Hindlimb muscle (tissue), 1 donor: ENCODE data around the gene CHADL. TPM values are rescaled to one million over a fixed set of nuclear protein-coding genes. Genes with fewer than 3 reads are reported as not detected.

Source experiments
- DNase-seq: peaks from one replicate; pipeline ENCODE4 v3.0.0-alpha.2; 2013
- polyA plus RNA-seq: library from polyadenylated mRNA; unstranded; fragments of 120-200 nt; gene quantifications from one replicate; pipeline ENCODE4 v1.2.1, GENCODE V29; 2013; ENCODE audit not compliant: insufficient read length

CHADL gene
- polyA plus RNA-seq, 1 donor = 4.9 TPM

DNA sequence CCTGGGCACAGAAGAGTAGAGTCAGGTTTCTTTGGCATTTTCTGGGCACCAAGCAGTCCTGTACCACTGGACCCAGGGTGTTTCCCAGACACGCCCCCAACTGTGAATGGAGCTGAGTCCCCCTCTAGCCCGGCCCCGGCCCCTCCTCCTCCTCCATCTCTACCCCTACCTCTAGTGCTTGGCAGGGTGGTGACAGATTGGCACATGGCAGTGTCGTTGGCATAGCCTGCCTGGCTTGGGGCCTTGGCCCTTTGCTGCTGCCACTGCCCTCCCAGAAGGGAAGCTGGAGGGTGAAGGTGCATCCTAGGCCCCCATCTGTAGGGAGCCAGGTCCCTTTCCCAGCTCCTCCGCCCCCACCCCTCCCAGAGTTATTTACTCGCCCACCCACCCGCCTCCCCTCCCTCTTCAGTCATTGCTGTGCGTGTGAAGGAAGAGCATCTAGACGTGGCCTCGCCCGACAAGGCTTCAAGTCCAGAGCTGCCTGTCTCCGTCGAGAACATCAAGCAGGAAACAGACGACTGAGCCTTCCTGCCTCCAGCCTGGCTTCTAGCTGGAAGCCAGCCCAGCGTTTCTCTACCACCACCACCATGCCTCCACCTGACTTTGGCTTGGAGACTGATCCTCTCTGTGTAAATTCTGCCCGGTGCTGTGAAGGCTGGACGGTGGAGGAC is 10.9 kb downstream of the CHADL start:
- no peak for DNase-seq

GRCh38 chr22:41229215-41229614 is 11.5 kb downstream of the CHADL start:
- DNase-seq = no peak

GRCh38 chr22:41226723-41227655 is 13.7 kb downstream of the CHADL start:
- DNase-seq = no peak

GRCh38 chr22:41223535-41223934 is 17.2 kb downstream of the CHADL start:
- DNase-seq = no peak

GRCh38 chr22:41222846-41223507 is 17.8 kb downstream of the CHADL start:
- no peak for DNase-seq

DNA sequence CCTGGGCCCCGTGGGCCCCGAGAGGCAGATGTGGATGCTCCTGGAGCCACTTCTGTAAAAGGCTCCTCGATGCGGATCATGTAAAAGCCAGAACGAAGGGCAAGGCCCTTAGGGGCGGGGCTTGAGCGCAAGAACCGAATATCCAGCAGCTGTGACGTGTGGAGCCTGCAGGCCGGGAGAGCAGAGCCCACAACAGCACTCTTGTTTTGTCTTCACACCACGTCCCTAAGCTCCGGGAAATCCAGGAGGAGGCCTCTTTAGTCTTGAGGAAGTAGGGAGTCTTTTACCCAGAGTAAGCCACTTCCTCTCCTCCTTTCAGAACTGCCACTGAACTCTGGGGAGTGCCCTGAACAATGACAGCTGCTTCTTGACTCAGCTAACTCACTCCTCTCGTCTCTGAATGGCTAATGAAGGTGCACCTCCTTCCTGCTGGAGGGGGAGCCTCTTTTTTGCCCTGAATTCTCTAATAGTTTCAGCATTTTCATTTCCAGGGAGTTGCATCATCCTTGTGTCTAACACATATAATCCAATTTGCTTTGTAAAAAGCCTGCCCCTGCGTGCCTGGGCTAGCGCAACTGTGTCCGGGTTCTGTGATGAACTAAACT is 23.1 kb downstream of the CHADL start:
- peak; percentile 40 for DNase-seq

DNA sequence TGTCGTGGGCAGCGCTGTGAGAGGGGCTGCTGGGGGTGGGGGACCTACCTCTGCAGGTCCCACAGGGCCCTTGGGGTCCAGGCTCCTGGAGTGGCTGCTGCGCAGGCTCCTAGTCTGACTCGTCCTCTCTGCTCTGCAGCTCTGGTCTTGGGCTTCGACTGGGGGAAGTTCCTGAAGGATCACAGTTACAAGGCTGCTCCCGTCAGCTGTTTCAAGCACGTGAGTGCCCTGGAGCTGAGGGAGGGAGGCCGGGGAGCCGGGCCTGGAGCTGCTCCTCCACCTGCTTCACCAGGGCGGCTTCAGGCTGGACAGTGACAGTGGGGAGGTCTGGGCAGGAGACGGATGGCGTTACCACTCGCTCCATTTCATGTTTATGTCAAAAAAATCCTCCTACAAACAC is 23.7 kb downstream of the CHADL start:
- no peak for DNase-seq

DNA sequence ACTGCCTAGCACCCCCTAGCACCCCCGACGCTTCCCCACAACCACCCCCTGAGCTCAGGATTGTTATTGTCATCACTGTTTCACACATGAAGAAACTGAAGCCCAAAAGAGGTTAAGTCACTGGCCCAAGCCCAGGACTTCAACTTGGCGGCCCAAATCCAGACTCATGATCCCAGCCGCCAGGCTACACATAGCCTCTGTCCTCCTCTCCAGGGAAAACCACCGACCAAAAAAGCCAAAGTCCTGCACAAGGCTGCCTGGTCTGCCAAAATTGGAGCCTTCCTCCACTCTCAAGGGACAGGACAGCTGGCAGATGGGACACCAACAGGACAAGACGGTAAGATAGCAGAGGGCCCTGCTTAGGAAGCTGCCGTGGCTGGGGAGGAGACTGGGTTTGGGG is 24.8 kb downstream of the CHADL start:
- DNase-seq = no peak

DNA sequence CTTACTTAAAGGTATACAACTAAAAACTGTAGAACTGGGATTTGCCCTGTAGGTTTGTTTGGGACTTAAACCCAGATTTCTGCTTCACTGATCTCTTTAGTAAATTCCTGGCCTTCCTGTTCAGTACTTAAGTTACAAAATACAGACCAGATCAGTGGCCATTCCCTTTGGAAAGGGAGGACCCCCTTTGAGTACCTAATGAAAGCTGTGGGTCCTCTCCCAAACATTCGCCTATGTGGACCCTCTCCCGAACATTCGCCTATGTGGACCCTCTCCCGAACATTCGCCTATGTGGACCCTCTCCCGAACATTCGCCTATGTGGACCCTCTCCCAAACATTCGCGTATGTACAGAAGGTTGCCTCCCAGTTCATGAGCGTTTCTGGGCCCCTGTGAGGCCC is 25.3 kb downstream of the CHADL start:
- DNase-seq = no peak

GRCh38 chr22:41206719-41207118 is 34.0 kb downstream of the CHADL start:
- DNase-seq = no peak

DNA sequence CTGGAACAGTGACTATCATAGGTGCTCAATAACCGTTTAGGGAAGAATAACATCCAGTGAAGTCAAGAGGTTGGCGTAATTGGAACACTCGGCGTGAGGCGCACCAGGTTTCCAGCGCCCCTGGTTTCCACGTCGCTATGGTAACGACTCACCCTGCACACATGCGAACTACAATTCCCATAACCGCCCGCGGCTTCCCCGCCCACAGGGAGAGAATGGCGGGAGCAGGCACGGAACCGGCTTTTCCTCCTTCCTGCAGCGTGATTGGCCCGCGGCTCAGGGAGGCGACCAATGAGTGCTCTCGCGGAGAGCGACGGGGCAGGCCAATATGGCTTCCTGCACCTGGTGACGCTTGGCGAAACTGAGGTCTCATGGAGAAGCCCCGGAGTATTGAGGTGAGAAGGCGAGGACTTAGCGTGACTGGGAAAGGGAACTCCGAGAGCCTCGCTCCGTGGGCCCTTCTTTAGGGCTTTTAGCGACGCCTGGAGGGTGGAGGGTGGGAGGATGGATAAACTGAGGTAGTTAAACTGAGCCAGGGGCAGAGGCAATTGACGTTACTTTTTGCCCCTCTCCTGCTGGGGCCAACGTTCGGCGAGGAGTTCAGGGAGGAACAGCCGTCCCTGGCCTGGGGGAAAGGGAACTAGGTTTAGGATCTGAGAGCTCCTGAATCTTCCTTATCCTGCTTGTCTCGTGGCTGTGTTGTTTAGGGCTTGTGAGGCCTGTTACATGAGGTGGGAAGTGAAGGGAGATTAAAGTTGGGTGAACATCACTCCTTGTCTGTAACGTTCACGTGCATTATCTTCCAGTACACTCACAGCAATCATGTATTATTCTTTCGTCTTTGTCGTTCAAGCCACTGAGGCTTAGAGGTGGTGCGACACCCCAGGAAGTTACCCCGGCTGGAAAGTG is 35.5 kb downstream of the CHADL start, which contains the start of gene L3MBTL2:
Gene L3MBTL2 (plus strand): TSS at position 321 of the 909 bp plus-strand sequence. CDS start 51 bp downstream, at position 372.
- peak; percentile 94 for DNase-seq

DNA sequence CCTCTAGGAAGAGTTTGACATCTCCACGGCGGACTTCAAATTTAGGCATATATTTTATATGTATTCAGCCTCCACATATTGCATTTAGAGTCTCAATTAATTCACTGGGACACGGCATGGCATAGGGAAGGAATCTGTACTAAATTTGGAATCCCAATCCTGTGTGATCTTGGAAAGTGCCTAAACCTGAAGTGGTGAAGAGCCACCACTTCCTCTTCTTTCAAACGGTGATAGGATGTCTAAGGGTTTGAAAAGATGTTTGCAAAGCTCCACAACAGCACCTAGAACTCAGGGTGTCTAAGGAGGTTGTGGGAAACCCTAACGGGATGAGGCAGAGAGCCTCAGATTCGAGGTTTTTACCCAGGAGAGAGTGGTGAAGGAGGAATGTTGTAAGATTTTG is 36.7 kb downstream of the CHADL start:
- DNase-seq = no peak

DNA sequence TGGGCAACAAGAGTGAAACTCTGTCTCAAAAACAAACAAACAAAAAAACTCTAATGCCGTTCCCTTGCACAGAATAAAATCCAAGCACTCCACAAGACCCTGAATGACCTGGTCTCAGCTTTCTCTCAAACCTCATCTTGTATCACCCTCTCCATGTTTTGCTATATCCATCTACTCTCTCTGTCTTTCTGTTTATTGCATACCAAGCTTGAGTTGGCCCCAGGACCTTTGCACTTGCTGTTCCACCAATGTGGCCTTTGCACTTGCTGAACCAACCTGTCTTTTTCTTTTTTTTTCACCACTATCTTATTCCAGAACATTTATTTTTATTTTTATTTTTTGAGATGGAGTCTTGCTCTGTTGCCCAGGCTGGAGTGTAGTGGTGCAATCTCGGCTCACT is 37.6 kb downstream of the CHADL start:
- DNase-seq = no peak

DNA sequence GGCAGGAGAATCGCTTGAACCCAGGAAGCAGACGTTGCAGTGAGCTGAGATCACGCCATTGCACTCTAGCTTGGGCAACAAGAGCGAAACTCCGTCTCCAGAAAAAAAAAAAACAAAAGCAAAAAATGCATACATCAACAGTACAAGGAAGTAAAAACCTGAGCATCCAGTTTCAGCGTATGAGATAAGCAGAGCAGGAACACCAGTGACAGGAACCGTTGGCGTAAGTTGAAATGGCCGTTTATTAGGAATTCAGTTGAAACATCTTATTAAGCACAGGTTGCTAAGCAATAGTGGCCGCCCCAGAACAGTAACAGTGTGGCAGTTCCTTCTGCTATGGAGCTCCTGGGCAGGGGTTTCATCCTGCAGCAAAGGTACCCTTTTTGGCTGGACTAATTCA is 39.6 kb downstream of the CHADL start:
- no peak for DNase-seq

DNA sequence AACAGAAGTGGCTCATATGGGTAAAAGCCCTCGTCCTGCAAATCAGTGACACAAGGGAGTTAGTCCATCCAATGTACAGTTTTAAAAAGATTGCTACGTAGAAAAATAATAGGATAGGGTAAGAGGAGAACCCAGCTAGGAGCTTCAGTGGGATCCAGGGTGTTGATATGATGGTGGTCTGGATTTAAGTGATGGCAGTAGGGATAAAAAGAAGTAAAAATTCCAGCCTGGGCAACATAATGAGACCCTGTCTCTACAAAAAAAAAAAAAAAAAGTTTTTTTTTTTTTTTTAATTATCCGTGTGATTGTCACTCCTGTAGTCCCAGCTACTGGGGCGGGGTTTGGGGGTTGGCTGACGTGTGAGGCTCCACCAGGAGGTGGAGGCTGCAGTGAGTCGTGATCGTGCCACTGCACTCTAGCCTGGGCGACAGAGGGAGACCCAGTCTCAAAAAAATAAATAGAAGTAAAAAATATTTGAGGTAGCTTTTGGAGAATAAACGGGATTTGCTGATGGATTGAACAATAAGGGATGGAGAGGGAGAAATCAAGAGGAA is 42.6 kb downstream of the CHADL start:
- DNase-seq = no peak

GRCh38 chr22:41197038-41197972 is 43.4 kb downstream of the CHADL start:
- peak; percentile 80 for DNase-seq

GRCh38 chr22:41193829-41194228 is 46.9 kb downstream of the CHADL start:
- no peak for DNase-seq

GRCh38 chr22:41191467-41191866 is 49.3 kb downstream of the CHADL start:
- no peak for DNase-seq

GRCh38 chr22:41184679-41185078 is 56.1 kb downstream of the CHADL start:
- DNase-seq = no peak
